ENCODE data around the gene MPP2.
"Not testable (repeated sequence)": the region's sequence is repeated elsewhere in the genome, so short reads cannot be mapped to it uniquely, and the experiment has no call there.

The MPP2 gene

GRCh38 chr17:43939886-43940285 lies 32.5 kb upstream of the MPP2 start:
- no peak overlapping the region for H3K4me3 ChIP-seq (ENCODE audit: low read depth, low read length)
- TF ChIP-seq CTCF (IDR thresholded peaks at IDR 0.05; ENCODE audit: insufficient read depth, low read depth, low read length, missing control alignments), result no peak
- DNase-seq (ENCODE audit: low read depth), result no peak

DNA sequence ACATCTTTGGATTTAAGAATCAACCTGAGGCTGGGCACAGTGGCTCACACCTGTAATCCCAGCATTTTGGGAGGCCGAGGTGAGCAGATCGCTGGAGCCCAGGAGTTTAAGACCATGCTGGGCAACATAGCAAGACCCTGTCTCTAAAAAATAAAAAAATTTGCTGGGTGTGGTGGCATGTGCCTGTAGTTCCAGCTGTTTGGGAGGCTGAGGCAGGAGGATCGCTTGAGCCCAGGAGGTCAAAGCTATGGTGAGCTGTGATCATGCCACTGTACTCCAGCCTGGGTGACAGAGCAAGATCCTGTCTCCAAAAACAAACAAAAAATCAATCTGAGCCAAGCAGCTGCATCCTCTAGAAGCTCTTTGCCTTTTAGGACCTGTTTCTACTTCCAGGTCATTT lies 32.1 kb upstream of the MPP2 start:
- DNase-seq (ENCODE audit: low read depth); H3K4me3 ChIP-seq (ENCODE audit: low read depth, low read length): not testable (repeated sequence)

DNA sequence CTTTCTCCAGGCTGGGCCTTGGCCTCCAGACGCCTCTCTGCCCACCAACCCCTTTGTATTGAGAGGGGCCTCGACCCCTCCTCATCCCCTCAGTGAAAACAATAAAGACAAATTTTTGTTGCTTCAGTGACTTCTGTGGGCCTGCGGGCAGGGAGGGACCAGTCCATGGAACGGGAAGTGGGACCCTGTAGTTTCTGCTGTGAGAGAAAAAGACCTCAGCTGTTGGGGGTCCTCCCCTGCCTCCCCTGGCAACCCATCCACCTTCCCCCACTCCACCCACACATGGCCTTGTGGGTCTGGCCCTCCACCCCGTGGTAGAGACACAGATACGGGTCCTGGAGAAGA lies 31.5 kb upstream of the MPP2 start:
- no peak overlapping the region for H3K4me3 ChIP-seq (ENCODE audit: low read depth, low read length)
- DNase-seq (ENCODE audit: low read depth), result no peak
- no peak for TF ChIP-seq CTCF (IDR thresholded peaks at IDR 0.05; ENCODE audit: insufficient read depth, low read depth, low read length, missing control alignments)

DNA sequence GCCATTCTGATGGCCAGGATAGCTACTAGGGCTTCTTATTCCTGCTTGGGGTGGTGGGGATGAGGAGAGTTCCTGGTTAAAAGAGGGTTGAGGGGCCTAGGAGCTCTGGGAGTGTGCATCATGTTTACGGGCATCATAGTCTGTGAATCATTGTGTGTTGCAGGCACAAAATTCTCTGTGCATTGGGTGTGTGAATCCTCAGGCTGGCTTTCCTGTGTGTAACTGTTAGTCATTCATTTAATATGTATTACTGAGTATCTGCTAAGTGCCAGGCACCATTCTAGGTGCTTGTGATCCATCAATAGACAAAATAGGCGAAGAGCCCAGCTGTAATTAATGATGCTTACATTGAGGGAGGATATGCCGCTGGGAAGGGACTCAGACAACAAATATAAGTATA lies 29.1 kb upstream of the MPP2 start:
- DNase-seq (ENCODE audit: low read depth), result no peak
- TF ChIP-seq CTCF (IDR thresholded peaks at IDR 0.05; ENCODE audit: insufficient read depth, low read depth, low read length, missing control alignments), result no peak

GRCh38 chr17:43935926-43936261 lies 28.6 kb upstream of the MPP2 start:
- TF ChIP-seq CTCF (IDR thresholded peaks at IDR 0.05; ENCODE audit: insufficient read depth, low read depth, low read length, missing control alignments), result no peak
- DNase-seq (ENCODE audit: low read depth), result no peak
- H3K4me3 ChIP-seq (ENCODE audit: low read depth, low read length), result no peak overlapping the region

More for the DNA sequence above, 29.1 kb upstream of the MPP2 start:
- no peak overlapping the region for H3K4me3 ChIP-seq (ENCODE audit: low read depth, low read length)

GRCh38 chr17:43935204-43935925 lies 28.0 kb upstream of the MPP2 start:
- no peak overlapping the region for H3K4me3 ChIP-seq (ENCODE audit: low read depth, low read length)
- no peak for TF ChIP-seq CTCF (IDR thresholded peaks at IDR 0.05; ENCODE audit: insufficient read depth, low read depth, low read length, missing control alignments)
- DNase-seq (ENCODE audit: low read depth), result no peak

GRCh38 chr17:43932923-43933322 lies 25.6 kb upstream of the MPP2 start:
- no peak overlapping the region for H3K4me3 ChIP-seq (ENCODE audit: low read depth, low read length)
- DNase-seq (ENCODE audit: low read depth), result no peak
- no peak for TF ChIP-seq CTCF (IDR thresholded peaks at IDR 0.05; ENCODE audit: insufficient read depth, low read depth, low read length, missing control alignments)
